Chondrocyte (in vitro differentiated cells): ENCODE measurements around the gene SLC8A1. TPM values are rescaled to one million over a fixed set of nuclear protein-coding genes. Genes with fewer than 3 reads are reported as not detected.

Source experiments
- DNase-seq: peaks from one replicate; pipeline ENCODE4 v3.0.0; 2021; ENCODE audit warnings: mixed read lengths, low spot score
- H3K27ac Mint-ChIP-seq: one replicate; pipeline ENCODE4 v1.8.0; 2021; ENCODE audit warnings: mild to moderate bottlenecking, moderate library complexity, mixed read lengths; ENCODE audit not compliant: unreplicated experiment
- H3K27me3 Mint-ChIP-seq: 2 replicates; pipeline ENCODE4 v1.8.0; 2021; ENCODE audit warnings: low read depth, mixed read lengths
- H3K36me3 Mint-ChIP-seq: 2 replicates; pipeline ENCODE4 v1.8.0; 2021; ENCODE audit warnings: low read depth, mixed read lengths
- H3K4me1 Mint-ChIP-seq: 2 replicates; pipeline ENCODE4 v1.8.0; 2021; ENCODE audit warnings: low read depth, mild to moderate bottlenecking, mixed read lengths
- H3K4me3 Mint-ChIP-seq: one replicate; pipeline ENCODE4 v1.8.0; 2021; ENCODE audit warnings: mild to moderate bottlenecking, moderate library complexity, mixed read lengths; ENCODE audit not compliant: unreplicated experiment
- H3K9me3 Mint-ChIP-seq: 2 replicates; pipeline ENCODE4 v1.8.0; 2021; ENCODE audit warnings: low read depth, mixed read lengths
- CTCF ChIP-seq: fragments of 200-600 bp; sonication (generic); IDR thresholded peaks from 2 replicates; pipeline ENCODE4 v1.5.0; 2021; ENCODE audit warnings: antibody characterized with exemption, mild to moderate bottlenecking, moderate library complexity
- total RNA-seq: library from RNA; stranded (reverse); gene quantifications from 3 replicates; pipeline ENCODE4 v1.2.1, GENCODE V29; 2021

Gene SLC8A1
- total RNA-seq, 1 donor from 2014 or later, result 53.7 TPM

- Mint-ChIP-seq H3K4me3 (no peak overlapping the region), H3K9me3 (no peaks in the 10 kb centered on the region), H3K4me1 (peaks cover 12% of the 10 kb centered on the region), H3K27me3 (no peaks in the 10 kb centered on the region), H3K36me3 (peaks cover 4% of the 10 kb centered on the region), H3K27ac (no peak overlapping the region)
- TF ChIP-seq CTCF, result no peak
- DNase-seq, result no peak
These were observed 35.4 kb downstream of the SLC8A1 start for GRCh38 chr2:40416486-40416885.

- Mint-ChIP-seq H3K4me3 (no peak overlapping the region), H3K36me3 (no peaks in the 10 kb centered on the region), H3K27ac (no peak overlapping the region), H3K9me3 (no peaks in the 10 kb centered on the region), H3K4me1 (peaks cover 9% of the 10 kb centered on the region), H3K27me3 (no peaks in the 10 kb centered on the region)
- TF ChIP-seq CTCF, result no peak
- DNase-seq, result no peak
These were observed 36.5 kb downstream of the SLC8A1 start for GRCh38 chr2:40415391-40415790.

GRCh38 chr2:40412456-40412855 lies 39.4 kb downstream of the SLC8A1 start:
- H3K4me1 Mint-ChIP-seq, result peaks cover 14% of the 10 kb centered on the region

GRCh38 chr2:40410695-40411094 lies 41.2 kb downstream of the SLC8A1 start:
- no peak for DNase-seq
- TF ChIP-seq CTCF, result no peak

More at GRCh38 chr2:40412456-40412855, 39.4 kb downstream of the SLC8A1 start:
- no peak for TF ChIP-seq CTCF
- Mint-ChIP-seq H3K4me3 (no peak overlapping the region), H3K9me3 (no peaks in the 10 kb centered on the region), H3K27ac (no peak overlapping the region), H3K27me3 (no peaks in the 10 kb centered on the region), H3K36me3 (no peaks in the 10 kb centered on the region)
- no peak for DNase-seq

GRCh38 chr2:40409734-40410133 lies 42.2 kb downstream of the SLC8A1 start:
- no peak for TF ChIP-seq CTCF
- Mint-ChIP-seq H3K9me3 (no peaks in the 10 kb centered on the region), H3K27ac (no peak overlapping the region), H3K27me3 (no peaks in the 10 kb centered on the region), H3K4me3 (no peak overlapping the region), H3K4me1 (peaks cover 18% of the 10 kb centered on the region), H3K36me3 (no peaks in the 10 kb centered on the region)
- no peak for DNase-seq

More at GRCh38 chr2:40410695-40411094, 41.2 kb downstream of the SLC8A1 start:
- Mint-ChIP-seq H3K9me3 (no peaks in the 10 kb centered on the region), H3K27ac (no peak overlapping the region), H3K27me3 (no peaks in the 10 kb centered on the region), H3K4me1 (peaks cover 14% of the 10 kb centered on the region), H3K36me3 (no peaks in the 10 kb centered on the region), H3K4me3 (no peak overlapping the region)
